SJCRH30 (cell line): Measurements from ENCODE around the gene PPP1R2B. TPM values are rescaled to one million over a fixed set of nuclear protein-coding genes. Genes with fewer than 3 reads are reported as not detected.

Source experiments
- total RNA-seq: library from RNA; depleted of rRNA; stranded (reverse); fragments of >200 nt; shearing (Covaris generic); gene quantifications from 2 replicates; pipeline ENCODE4 v1.2.3, GENCODE V29; 2014; rRNA removed

The PPP1R2B gene
- total RNA-seq, 1 experiment from 2014 or later: not detected

Other genes with a start within 250 kb of the PPP1R2B start
- not detected in 2 replicates for gene TIMD4, start 112.9 kb downstream of the PPP1R2B start, total RNA-seq
- 0.18 TPM in 1 of 2 replicates, not detected in the other for gene HAVCR1, start 208.8 kb downstream of the PPP1R2B start, total RNA-seq